Activated CD4-positive, alpha-beta T cell treated with anti-CD3 and anti-CD28 coated beads, Interleukin-2, amount 10 ng/mL, durations not matched to agents 7 days and 5 days (primary cell): ENCODE measurements around the gene COL6A2. TPM values are rescaled to one million over a fixed set of nuclear protein-coding genes. Genes with fewer than 3 reads are reported as not detected.
"Not testable (repeated sequence)": the region's sequence is repeated elsewhere in the genome, so short reads cannot be mapped to it uniquely, and the experiment has no call there.

ENCODE experiments used
- CTCF ChIA-PET: fragments of 350-600 bp; sonication (Branson Sonifier 250); formaldehyde crosslinking; loops from one replicate; lab custom pipeline; 2021; ENCODE audit warnings: antibody characterized with exemption; lab: Charles Lee
- POLR2A ChIA-PET: fragments of 350-600 bp; sonication (Branson Sonifier 250); formaldehyde crosslinking; loops from one replicate; lab custom pipeline; 2021; ENCODE audit warnings: antibody characterized with exemption; lab: Charles Lee
- DNase-seq: peaks from one replicate; pipeline ENCODE4 v3.0.0-alpha.2; 2020
- H3K27ac Mint-ChIP-seq: one replicate; pipeline ENCODE4 v1.8.0; 2021; ENCODE audit warnings: mild to moderate bottlenecking, moderate library complexity, mixed read lengths
- H3K27me3 Mint-ChIP-seq: one replicate; pipeline ENCODE4 v1.8.0; 2021; ENCODE audit warnings: mixed read lengths
- H3K36me3 Mint-ChIP-seq: one replicate; pipeline ENCODE4 v1.8.0; 2021; ENCODE audit warnings: low read depth, mixed read lengths
- H3K4me1 Mint-ChIP-seq: one replicate; pipeline ENCODE4 v1.8.0; 2021; ENCODE audit warnings: mixed read lengths
- H3K4me3 Mint-ChIP-seq: one replicate; pipeline ENCODE4 v1.8.0; 2021; ENCODE audit warnings: mild to moderate bottlenecking, moderate library complexity, mixed read lengths
- H3K9me3 Mint-ChIP-seq: one replicate; pipeline ENCODE4 v1.8.0; 2021; ENCODE audit warnings: mixed read lengths
- total RNA-seq, 2 experiments: library from RNA; stranded (reverse); gene quantifications; one replicate each; pipeline ENCODE4 v1.2.3, GENCODE V29; 2021

COL6A2 gene
- total RNA-seq, 2 experiments from 2014 or later, result 2.3 to 2.5 TPM

- ChIA-PET POLR2A (no interaction called here), CTCF (no interaction called here)
- no peak overlapping the region for H3K27ac Mint-ChIP-seq
- H3K4me3 Mint-ChIP-seq, result no peak overlapping the region
- no peaks in the 10 kb centered on the region for H3K36me3 Mint-ChIP-seq
- no peaks in the 10 kb centered on the region for H3K27me3 Mint-ChIP-seq
- H3K9me3 Mint-ChIP-seq, result peaks cover 2% of the 10 kb centered on the region
- no peaks in the 10 kb centered on the region for H3K4me1 Mint-ChIP-seq
- DNase-seq, result no peak
Observed at GRCh38 chr21:46137908-46138307, 40.0 kb downstream of the COL6A2 start.

- ChIA-PET POLR2A (no interaction called here), CTCF (no interaction called here)
- H3K36me3 Mint-ChIP-seq, result no peaks in the 10 kb centered on the region
- H3K4me3 Mint-ChIP-seq, result no peak overlapping the region
- H3K9me3 Mint-ChIP-seq, result peaks cover 2% of the 10 kb centered on the region
- H3K4me1 Mint-ChIP-seq, result peaks cover 1% of the 10 kb centered on the region
- H3K27ac Mint-ChIP-seq, result no peak overlapping the region
- H3K27me3 Mint-ChIP-seq, result no peaks in the 10 kb centered on the region
- DNase-seq, result no peak
Observed at GRCh38 chr21:46138383-46138970, 40.6 kb downstream of the COL6A2 start.

- Mint-ChIP-seq H3K27ac (no peak overlapping the region), H3K9me3 (peaks cover 2% of the 10 kb centered on the region), H3K36me3 (no peaks in the 10 kb centered on the region), H3K4me1 (peaks cover 8% of the 10 kb centered on the region), H3K4me3 (no peak overlapping the region), H3K27me3 (no peaks in the 10 kb centered on the region)
- no peak for DNase-seq
- CTCF ChIA-PET, result no interaction called here
- POLR2A ChIA-PET, result no interaction called here
Observed at GRCh38 chr21:46139686-46140085, 41.8 kb downstream of the COL6A2 start.

GRCh38 chr21:46140352-46141003 is 42.6 kb downstream of the COL6A2 start:
- H3K27me3 Mint-ChIP-seq, H3K36me3 Mint-ChIP-seq, CTCF ChIA-PET, DNase-seq, H3K4me3 Mint-ChIP-seq, H3K27ac Mint-ChIP-seq, POLR2A ChIA-PET, H3K9me3 Mint-ChIP-seq: not testable (repeated sequence)
- H3K4me1 Mint-ChIP-seq, result peaks cover 10% of the 10 kb centered on the region

GRCh38 chr21:46141767-46142581 is 44.1 kb downstream of the COL6A2 start:
- no peak overlapping the region for H3K27ac Mint-ChIP-seq
- CTCF ChIA-PET, result interaction anchor here (0.6 to 3.1 kb wide), 4 partner anchors 11 to 569 kb away, joined by 3 to 24 read pairs (median 4); no protein-coding TSS in a partner anchor
- POLR2A ChIA-PET, result no interaction called here
- H3K36me3 Mint-ChIP-seq, result no peaks in the 10 kb centered on the region
- H3K9me3 Mint-ChIP-seq, result peaks cover 2% of the 10 kb centered on the region
- H3K4me3 Mint-ChIP-seq, result no peak overlapping the region
- DNase-seq, result no peak
- no peaks in the 10 kb centered on the region for H3K27me3 Mint-ChIP-seq
- H3K4me1 Mint-ChIP-seq, result peaks cover 10% of the 10 kb centered on the region

GRCh38 chr21:46142582-46143473 is 44.9 kb downstream of the COL6A2 start:
- Mint-ChIP-seq H3K27me3 (no peaks in the 10 kb centered on the region), H3K4me3 (no peak overlapping the region), H3K27ac (no peak overlapping the region), H3K4me1 (peaks cover 10% of the 10 kb centered on the region), H3K9me3 (peaks cover 2% of the 10 kb centered on the region), H3K36me3 (no peaks in the 10 kb centered on the region)
- ChIA-PET CTCF (interaction anchor here (0.6 to 3.1 kb wide), 15 partner anchors 11 to 570 kb away, joined by 3 to 24 read pairs (median 4); no protein-coding TSS in a partner anchor), POLR2A (no interaction called here)
- no peak for DNase-seq

GRCh38 chr21:46144464-46145070 is 46.7 kb downstream of the COL6A2 start:
- no peak for DNase-seq
- Mint-ChIP-seq H3K27ac (peak overlapping the region; percentile 84), H3K4me1 (peaks cover 10% of the 10 kb centered on the region), H3K9me3 (peaks cover 2% of the 10 kb centered on the region), H3K36me3 (no peaks in the 10 kb centered on the region), H3K4me3 (no peak overlapping the region), H3K27me3 (no peaks in the 10 kb centered on the region)
- ChIA-PET CTCF (interaction anchor here (0.8 to 3.1 kb wide), 4 partner anchors 9 to 488 kb away, joined by 3 to 24 read pairs (median 4); no protein-coding TSS in a partner anchor), POLR2A (no interaction called here)

GRCh38 chr21:46145159-46145839 is 47.4 kb downstream of the COL6A2 start:
- Mint-ChIP-seq H3K4me3 (no peak overlapping the region), H3K27me3 (no peaks in the 10 kb centered on the region), H3K4me1 (peaks cover 10% of the 10 kb centered on the region), H3K27ac (no peak overlapping the region), H3K9me3 (peaks cover 2% of the 10 kb centered on the region), H3K36me3 (no peaks in the 10 kb centered on the region)
- ChIA-PET POLR2A (no interaction called here), CTCF (no interaction called here)
- DNase-seq, result no peak

GRCh38 chr21:46145840-46146691 is 48.2 kb downstream of the COL6A2 start:
- POLR2A ChIA-PET, result no interaction called here

GRCh38 chr21:46146856-46147255 is 48.9 kb downstream of the COL6A2 start:
- no peaks in the 10 kb centered on the region for H3K27me3 Mint-ChIP-seq
- no peak for DNase-seq
- H3K4me1 Mint-ChIP-seq, result peaks cover 10% of the 10 kb centered on the region
- H3K9me3 Mint-ChIP-seq, result peaks cover 2% of the 10 kb centered on the region
- no peak overlapping the region for H3K27ac Mint-ChIP-seq
- CTCF ChIA-PET, result no interaction called here
- no peak overlapping the region for H3K4me3 Mint-ChIP-seq
- H3K36me3 Mint-ChIP-seq, result no peaks in the 10 kb centered on the region
- POLR2A ChIA-PET, result no interaction called here

More at GRCh38 chr21:46145840-46146691, 48.2 kb downstream of the COL6A2 start:
- peaks cover 2% of the 10 kb centered on the region for H3K9me3 Mint-ChIP-seq
- no peak overlapping the region for H3K4me3 Mint-ChIP-seq
- no peaks in the 10 kb centered on the region for H3K36me3 Mint-ChIP-seq
- H3K27me3 Mint-ChIP-seq, result no peaks in the 10 kb centered on the region
- H3K4me1 Mint-ChIP-seq, result peaks cover 10% of the 10 kb centered on the region
- CTCF ChIA-PET, result no interaction called here
- H3K27ac Mint-ChIP-seq, result no peak overlapping the region
- DNase-seq, result no peak

- H3K9me3 Mint-ChIP-seq, POLR2A ChIA-PET, H3K36me3 Mint-ChIP-seq, H3K27ac Mint-ChIP-seq, CTCF ChIA-PET, H3K4me3 Mint-ChIP-seq, H3K27me3 Mint-ChIP-seq: not testable (repeated sequence)
- H3K4me1 Mint-ChIP-seq, result peaks cover 10% of the 10 kb centered on the region
- DNase-seq, result peak; percentile 60
Observed at GRCh38 chr21:46147429-46147828, 49.5 kb downstream of the COL6A2 start.
